ENCODE results near the gene ADCY9. TPM values are rescaled to one million over a fixed set of nuclear protein-coding genes. Genes with fewer than 3 reads are reported as not detected.

Gene ADCY9
- total RNA-seq, 1 donor from 2014 or later = 13.1 TPM

GRCh38 chr16:3912897-3913296 is 203.3 kb downstream of the ADCY9 start:
- Mint-ChIP-seq H3K36me3 (no peaks in the 10 kb centered on the region), H3K4me1 (peaks cover 4% of the 10 kb centered on the region)
- DNase-seq (ENCODE audit: low spot score in 2 of 2, unreplicated experiment in 2 of 2) = no peak

More at GRCh38 chr16:3912897-3913296, 203.3 kb downstream of the ADCY9 start:
- no peak for TF ChIP-seq CTCF (IDR thresholded peaks at IDR 0.05; ENCODE audit: unreplicated experiment)
- H3K27me3 Mint-ChIP-seq (ENCODE audit: low read depth) = no peaks in the 10 kb centered on the region
- no peaks in the 10 kb centered on the region for H3K9me3 Mint-ChIP-seq
- H3K4me3 Mint-ChIP-seq = no peak overlapping the region
- no peak overlapping the region for H3K27ac Mint-ChIP-seq

Other genes starting within 250 kb of the ADCY9 start
- 141 to 151 TPM (median 148 TPM) in 3 replicates for gene CREBBP, start 235.7 kb downstream of the ADCY9 start, total RNA-seq
- gene SRL, start 125.6 kb upstream of the ADCY9 start, total RNA-seq = 1.7 to 1.8 TPM (median 1.8 TPM) in 3 replicates
- gene TFAP4, start 156.6 kb upstream of the ADCY9 start, total RNA-seq = 28.8 to 33.7 TPM (median 29.5 TPM) in 3 replicates
- gene GLIS2, start 199.6 kb upstream of the ADCY9 start, total RNA-seq = 78.2 to 80.3 TPM (median 79.6 TPM) in 3 replicates
- gene PAM16, start 234.9 kb upstream of the ADCY9 start, total RNA-seq = 31.8 to 35.6 TPM (median 33.6 TPM) in 3 replicates